ENCODE measurements around the gene SMC1B.
"Not testable (repeated sequence)": the region's sequence is repeated elsewhere in the genome, so short reads cannot be mapped to it uniquely, and the experiment has no call there.

The SMC1B gene

DNA sequence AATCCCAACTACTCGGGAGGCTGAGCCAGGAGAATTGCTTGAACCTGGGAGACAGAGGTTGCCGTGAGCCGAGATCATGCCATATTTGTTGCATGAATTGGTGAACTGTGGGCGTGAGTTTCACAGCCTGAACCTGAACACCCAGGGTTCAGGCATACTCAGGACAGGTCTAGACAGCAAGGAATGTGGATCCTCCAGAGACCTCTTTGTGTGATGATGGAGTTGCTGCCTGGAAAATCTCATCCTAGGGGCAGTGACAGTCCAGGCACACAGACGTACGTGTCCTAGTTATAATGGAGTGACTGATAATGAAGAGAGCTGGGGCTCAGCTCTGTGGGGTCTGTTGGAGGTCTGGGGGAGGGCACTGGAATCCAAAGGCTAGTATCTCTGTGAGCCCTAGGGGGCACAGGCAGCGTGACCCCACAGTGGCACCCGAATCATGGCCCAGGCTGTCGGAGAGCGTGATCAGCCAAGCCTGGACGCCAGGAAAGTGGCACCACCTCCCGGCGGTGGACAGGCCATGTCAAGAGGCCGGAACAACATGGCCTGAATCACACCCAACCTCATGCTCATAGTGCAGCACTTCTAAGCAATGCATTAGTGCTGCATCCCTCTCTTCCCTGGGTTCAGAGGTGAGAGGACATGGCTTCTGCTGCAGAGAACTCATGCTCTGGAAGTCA is 31.8 kb upstream of the SMC1B start:
- DNase-seq = no peak

DNA sequence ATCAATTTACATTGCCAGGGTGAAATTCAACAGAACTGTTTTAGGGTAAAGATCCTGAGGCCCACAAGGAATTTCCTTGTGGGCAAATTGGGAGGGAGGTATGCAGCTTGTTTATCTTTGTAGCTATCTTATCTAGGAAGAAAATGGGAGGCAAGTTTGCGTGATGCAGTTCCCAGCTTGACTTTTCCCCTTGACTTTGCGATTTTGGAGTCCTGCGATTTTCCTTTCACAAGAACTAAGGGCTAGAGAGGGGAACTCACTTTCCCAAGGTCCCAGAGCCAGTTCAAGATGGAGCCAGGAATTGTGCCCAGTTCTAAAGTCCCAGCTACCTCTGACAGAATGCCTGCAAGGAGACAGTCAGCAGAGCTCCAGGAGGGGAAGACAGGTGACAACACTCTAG is 30.8 kb upstream of the SMC1B start:
- no peak for DNase-seq

DNA sequence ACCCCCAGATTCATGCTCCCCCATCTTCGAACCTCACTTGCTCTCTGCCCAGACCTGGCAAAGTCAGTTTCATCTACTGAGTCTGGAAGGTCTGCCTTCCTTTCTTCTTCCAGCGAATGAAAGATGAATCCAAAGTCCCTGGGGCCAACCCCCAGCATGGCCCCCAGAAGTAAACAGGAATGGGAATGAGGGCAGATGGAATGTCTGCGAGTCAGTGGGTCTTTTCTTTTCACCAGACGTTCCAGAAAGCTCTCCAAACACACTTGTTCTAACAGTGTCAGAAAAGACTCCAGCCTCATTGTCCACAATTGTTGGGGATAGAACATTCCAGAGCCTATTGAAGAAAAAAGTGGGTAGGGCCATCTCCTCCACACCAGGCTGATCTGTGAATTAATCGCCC is 28.7 kb upstream of the SMC1B start:
- DNase-seq = no peak

DNA sequence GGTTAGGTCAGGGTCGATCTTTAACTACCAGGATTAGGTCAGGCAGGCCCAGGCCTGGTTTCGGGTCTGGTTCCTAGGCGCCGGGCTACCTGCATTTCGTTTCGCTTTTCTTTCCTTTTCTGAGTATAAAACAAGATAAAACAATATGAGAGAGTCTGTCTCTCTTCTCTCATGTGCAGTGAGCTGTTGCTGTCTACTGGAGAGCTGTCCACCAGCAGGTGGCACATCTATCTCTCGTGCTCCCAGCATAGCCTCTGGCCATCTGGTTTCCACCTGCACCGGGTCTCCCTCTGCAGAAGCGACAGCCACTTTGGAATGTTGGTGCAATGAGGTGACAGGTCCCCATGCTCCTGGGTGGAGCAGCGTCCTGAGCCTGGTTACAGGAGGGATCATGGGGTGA is 27.7 kb upstream of the SMC1B start:
- DNase-seq = peak; percentile 33

DNA sequence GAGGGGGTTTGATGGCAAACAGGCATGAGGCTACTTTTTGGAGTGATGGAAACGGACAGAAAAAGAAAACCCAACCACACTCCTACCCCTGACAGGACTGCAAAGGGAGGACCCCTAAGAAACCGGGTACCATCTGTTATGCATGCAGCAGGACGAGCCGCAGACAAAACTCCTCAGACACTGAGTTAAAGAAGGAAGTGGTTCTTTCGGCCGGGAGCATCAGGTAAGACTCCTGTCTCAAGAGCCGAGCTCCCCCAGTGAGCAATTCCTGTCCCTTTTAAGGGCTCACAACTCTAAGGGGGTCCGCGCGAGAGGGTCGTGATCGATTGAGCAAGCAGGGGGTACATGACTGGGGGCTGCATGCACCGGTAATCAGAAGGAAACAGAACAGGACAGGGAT is 27.3 kb upstream of the SMC1B start:
- not testable (repeated sequence) for DNase-seq

DNA sequence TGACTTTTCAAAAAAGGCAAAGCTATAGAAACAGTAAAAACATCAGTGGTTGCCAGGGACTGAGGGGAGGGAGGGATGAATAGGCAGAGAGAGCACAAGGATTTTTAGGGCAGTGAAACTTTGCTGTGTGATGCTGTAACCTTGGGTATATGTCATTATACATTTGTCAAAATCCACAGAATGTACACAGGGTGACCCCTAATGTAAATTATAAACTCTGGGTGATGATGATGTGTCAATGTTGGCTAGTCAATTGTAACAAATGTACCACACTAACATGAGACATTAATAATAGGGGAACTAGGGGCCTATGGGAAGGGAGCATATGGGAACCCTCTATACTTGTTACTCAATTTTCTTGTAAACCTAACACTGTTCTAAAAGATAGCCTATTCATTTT is 24.9 kb upstream of the SMC1B start:
- no peak for DNase-seq

DNA sequence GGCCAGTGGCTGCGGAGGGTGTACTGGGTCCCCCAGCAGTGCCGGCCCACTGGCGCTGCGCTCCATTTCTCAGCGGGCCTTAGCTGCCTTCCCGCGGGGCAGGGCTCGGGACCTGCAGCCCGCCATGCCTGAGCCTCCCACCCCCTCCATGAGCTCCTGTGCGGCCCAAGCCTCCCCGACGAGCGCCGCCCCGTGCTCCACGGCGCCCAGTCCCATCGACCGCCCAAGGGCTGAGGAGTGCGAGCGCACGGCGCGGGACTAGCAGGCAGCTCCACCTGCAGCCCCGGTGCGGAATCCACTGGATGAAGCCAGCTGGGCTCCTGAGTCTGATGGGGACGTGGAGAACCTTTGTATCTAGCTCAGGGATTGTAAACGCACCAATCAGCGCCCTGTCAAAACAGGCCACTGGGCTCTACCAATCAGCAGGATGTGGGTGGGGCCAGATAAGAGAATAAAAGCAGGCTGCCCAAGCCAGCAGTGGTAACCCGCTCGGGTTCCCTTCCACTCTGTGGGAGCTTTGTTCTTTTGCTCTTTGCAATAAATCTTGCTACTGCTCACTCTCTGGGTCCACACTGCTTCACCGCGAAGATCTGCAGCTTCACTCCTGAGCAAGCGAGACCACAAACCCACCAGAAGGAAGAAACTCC is 23.6 kb upstream of the SMC1B start:
- DNase-seq = not testable (repeated sequence)

DNA sequence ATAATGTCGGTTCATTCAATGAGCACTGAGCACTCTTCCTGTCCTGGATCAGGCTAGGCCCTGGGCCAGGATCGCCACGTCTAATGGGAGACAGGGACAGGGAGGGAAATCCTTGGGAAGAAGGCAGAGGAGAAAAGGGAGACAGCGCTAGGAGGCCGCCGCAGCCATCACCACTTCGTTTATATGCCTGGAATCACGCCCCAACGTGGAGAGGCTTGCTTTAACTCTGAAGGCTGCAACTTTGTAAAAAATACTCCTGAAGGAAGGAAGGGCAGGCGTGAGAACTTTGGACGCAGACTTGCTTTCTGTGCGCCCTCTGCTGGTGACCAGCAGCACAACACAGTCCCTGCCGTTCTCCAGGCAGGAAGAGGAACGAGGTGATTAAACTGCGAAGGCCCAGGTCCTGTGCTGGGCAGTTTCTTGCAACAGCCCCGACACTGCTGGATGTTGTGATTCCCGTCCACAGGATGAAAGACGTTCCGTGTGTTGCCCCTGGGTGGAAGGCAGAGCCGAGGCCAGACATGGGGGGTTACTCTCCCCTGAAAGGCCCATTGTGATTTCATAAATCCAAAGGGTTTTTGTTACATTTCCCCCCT is 22.2 kb upstream of the SMC1B start:
- peak; percentile 86 for DNase-seq

DNA sequence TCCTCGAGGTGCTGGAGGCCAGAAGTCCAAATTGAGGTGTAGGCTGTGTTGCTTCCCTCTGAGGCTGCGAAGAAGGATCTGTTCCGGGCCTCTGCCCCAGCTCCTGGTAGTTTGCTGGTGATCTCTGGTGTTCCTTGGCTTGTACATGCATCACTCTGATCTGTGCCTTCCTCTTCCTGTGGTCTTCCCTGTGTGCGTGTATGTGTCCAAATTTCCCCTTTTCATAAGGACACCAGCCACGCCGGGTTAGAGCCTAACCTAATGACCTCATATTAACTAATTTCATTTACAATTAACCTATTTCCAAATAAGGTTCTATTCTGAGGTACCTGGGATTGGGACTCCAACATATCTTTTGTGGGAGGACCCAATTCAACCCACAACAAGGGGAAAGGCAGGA is 21.6 kb upstream of the SMC1B start:
- no peak for DNase-seq

DNA sequence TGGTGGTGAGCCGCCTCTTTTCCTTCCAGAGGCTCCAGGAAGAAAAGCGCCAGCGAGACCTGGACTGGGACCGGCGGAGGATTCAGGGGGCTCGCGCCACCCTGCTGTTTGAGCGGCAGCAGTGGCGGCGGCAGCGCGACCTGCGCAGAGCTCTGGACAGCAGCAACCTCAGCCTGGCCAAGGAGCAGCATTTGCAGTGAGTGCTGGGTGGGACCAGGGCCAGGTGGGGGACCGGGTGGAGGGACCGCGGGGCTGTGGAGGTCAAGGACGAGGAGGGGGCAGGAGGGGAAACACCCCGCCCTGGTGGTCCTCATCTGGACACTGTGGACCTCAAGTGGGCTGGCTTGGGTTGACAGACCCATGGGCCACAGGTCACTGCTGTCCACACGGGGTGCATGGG is 17.5 kb upstream of the SMC1B start:
- no peak for DNase-seq

DNA sequence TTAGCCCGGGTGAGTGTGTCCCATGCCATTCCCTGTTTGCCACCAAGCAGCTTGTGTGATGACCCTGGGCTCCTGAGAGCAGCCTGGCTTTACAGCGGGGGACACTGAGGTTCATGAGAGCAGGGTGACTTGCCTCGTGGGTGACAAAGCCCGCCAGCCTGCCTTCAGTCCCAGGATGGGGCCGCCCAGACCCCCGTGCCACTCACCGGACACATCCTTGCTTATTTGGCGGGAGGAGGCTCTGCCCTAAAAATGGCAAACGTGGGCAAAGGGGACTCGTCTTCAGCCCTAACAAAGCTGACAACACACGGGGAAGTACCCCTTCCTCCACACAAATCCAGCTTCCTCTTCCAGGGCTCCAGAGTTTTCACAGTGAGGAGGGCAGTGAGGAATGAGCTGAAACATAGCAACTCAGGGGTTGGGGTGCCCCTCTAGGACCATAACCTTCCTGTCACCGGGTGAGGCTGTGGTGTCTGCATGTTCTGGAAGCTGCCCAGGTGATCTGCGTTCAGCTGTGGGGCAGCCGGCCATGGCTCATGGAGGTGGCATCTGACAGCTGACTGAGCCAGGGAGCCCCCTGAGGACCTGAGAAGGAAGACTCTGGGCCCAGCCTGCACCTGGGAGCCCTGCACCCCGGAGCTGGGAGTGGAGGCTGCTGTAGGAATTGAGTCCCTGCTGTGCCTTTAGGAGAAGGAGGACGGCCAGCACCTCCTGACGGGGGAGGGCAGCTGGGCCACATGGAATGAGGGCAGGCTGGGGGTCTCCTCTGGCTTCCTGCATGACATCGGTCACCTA is 16.8 kb upstream of the SMC1B start:
- no peak for DNase-seq

DNA sequence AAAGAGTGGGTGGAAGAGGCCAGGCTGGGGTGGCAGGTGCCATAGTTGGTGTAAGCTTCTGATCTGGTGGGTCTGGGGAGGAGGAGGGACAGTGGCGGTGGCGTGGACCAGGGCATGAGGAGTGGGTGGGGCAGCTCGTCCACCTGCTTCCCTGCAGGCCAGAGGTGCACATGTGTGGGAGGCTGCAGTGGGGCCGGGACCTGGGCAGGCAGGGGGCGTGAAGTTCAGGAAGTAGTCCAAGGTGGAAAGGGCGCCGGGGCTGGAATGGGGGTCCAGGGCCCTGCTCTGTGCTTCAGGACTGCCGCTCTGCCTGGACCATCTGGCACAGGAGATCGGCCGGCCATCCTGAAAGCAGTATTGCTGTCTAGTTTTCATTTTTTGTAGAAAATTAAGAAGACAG is 16.0 kb upstream of the SMC1B start:
- DNase-seq = no peak

DNA sequence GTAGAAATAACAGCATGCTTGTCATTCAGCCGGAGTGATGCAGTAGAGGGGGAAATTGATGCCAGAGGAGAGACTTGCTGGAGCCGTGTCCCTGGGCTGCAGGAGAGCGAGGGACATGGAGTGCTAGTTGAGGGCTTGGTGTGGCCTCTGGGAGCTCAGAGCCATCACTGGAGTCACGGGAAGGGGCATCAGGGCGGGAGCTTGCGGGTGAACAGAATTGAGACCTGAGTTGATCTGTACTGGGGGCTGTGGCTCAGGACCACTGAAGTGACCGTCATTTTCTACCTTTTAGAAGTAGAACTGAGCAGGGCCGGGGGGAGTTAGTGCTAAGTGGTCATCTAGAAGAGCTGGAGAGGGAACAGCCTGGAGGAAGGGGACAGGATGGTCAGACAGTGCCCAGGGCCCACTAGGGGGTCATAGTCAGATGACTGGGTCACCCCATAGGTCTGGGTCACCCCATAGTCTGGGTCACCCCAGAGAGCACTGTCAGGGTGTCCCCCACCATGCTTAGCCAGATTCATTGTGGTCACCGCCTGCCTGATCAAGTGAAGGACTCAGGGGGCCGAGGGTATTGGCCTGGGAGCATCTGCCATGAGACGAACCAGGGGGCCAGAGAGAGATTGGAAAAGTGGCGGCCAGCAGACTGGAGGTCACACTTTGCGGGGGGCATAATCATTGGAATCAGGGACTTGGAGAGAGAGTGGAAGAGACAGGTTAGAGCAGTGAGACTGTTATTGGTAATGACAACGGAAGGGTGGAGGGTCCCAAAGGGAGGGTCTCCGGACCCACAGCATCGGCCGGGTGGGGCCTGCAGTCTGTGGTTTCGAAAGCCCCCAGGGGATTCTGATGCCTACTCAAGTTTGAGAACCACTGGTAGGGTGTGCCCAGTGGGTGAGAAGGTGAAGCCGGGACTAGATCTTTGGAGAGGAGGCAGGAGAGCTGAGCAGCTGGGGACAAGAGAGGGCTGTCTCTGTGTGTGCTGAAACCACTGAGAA is 15.3 kb upstream of the SMC1B start:
- no peak for DNase-seq

DNA sequence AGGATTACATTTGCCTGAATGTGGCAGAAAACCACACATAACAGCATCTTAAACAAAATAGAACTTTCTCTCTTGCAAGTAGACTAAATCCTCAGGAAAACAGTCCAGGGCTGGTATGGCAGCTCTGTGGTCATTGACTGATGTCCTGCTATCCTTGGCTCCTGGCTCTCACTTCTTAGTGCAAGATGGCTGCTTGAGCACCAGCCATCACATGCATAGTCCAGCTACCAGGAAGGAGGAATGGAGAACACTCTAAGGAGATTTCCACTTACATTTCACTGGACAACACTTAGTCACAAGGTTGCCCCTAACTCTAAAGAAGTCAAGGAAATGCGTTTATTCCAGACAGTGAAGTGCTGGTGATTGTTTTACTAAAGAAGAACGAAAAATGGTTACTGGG is 13.7 kb upstream of the SMC1B start:
- DNase-seq = no peak

DNA sequence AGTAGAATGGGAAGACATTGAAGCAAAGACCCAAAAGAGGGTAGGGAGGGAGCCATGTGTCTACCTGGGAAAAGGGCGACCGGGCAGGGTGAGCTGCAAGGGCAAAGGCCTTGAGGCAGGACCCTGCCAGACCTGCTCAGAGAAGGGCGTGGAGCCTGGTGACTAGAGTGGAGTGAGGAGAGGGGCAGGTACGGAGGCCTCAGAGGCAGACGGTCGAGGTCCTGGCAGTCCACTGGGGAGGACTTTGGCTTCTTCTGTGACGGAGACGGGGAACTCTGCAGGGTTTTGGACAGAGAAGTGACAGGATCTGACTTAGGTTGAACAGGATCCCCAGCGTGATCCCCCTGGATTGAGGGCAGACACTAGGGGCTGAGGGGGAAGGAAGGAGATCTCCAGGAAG is 13.0 kb upstream of the SMC1B start:
- no peak for DNase-seq

DNA sequence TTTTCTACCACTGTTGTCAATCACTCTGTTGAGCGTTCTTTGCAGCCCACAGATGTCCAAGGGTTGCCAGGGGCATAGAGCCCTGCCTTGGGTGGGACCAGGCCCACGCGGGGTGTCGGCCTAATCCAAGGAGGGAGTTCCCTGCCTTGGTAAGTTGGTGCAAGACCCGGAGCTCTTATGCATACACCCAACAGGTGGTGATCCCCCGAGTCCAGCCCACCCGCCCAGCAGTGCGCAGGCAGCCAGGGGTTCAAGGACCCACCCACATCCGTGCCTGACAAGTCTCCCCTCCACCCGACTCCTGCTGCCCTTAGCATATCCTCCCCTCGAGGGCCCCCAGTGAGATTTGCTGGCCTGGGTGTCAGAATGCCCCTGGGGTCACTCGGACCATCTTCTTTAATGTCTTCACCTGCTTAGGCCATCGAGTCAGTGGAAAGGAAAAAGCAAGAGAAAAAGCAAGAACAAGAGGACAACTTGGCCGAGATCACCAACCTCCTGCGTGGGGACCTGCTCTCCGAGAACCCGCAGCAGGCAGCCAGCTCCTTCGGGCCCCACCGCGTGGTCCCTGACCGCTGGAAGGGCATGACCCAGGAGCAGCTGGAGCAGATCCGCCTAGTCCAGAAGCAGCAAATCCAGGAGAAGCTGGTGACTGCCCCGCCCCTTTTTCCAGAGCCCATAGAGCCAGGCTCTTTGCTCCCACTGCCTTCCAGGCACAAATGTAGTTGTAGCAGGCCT is 12.3 kb upstream of the SMC1B start:
- no peak for DNase-seq

DNA sequence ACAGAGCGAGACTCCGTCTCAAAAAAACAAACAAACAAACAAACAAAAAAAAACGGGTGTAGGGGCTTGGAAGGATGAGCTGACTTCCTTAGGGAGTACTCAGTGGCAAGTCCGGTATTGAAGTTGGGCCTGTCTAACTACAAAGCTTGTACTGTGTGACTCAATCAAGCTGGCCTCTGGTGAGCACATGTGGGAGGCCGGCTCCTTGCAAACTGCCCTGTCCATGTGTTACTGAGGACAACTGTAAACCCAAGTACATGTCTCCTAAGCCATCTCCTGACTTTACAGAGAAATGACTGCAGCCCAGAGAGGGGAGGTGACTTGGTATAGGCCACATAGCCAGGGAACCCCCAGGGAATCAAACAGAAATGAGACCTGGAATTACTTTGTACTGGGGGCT is 11.7 kb upstream of the SMC1B start:
- DNase-seq = no peak

DNA sequence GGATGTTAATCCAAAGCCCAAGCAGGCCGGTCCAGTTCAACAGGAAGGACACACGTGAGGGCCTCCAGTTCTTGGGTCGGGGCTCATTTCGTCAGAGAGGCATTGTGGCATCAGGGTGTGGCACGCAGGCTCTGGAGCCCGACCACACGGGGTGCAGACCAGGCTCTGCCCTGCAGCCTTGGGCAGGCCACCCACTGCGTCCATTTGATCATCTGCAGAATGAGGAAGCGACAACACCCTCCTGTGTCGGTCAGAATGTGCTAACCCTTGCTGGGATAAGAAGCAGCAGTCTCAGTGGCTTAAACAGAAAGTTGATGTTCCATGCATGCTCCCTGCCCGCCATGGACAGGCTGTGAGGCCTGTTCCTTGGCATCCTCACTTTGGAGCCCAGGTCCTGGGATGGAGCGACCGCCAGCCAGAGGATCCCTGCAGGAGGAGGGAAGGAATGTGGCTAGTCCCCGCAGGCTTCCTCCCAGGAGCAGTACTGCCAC is 10.9 kb upstream of the SMC1B start:
- DNase-seq = no peak

DNA sequence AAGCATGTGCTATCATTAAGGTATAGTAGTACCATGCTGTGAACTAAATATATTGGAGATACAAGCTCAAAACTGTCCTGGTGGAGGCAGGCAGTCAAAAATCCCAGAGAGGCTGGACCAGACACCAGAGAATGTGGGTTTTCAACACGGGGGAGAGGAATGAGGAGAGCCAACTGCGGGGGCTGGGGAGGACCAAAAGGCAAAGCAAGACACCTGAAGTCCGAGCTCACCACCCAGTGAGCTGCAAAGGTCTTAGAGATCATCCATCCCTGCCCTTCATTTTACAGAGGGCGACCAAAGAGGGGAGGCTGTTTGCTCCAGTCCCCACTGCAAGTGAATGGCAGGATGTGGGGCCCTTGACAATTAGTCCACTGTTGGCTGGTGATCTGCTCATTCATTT is 10.1 kb upstream of the SMC1B start:
- no peak for DNase-seq

DNA sequence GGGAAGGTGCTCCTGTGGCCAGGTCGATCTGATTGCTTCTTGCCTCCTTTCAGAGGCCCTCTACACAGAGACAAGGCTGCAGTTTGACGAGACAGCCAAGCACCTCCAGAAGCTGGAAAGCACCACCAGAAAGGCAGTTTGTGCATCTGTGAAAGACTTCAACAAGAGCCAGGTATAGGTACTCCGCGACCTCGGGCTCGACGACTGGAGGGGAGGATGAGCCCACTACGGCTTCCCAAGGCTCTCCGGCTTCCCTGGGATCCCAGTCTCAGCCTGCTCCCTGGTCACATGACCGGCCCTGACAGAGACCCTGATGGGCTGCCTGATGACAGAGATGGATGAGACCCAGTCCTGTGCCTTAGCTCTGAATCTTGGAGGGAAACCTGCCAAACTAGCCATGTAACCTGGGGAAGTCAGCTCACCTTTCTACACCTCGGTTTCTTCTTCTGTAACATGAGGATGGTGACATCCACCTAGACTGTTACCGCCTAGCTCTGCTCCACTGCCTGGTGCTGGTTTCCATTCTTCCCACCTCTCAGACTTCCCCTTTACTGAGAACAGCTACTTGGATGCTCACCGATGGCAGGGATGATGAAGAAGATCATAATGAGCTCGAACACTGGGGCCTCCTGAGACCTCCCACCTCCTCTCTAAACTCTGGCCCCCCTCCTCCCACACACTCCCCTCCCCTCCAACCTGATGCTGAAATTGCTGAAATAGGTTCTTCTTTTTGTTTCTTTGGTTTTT is 9.0 kb upstream of the SMC1B start:
- DNase-seq = no peak

Data from kidney glomerular epithelial cell (primary cell).